Measurements from ENCODE around the gene CDC16.

CDC16 gene

DNA sequence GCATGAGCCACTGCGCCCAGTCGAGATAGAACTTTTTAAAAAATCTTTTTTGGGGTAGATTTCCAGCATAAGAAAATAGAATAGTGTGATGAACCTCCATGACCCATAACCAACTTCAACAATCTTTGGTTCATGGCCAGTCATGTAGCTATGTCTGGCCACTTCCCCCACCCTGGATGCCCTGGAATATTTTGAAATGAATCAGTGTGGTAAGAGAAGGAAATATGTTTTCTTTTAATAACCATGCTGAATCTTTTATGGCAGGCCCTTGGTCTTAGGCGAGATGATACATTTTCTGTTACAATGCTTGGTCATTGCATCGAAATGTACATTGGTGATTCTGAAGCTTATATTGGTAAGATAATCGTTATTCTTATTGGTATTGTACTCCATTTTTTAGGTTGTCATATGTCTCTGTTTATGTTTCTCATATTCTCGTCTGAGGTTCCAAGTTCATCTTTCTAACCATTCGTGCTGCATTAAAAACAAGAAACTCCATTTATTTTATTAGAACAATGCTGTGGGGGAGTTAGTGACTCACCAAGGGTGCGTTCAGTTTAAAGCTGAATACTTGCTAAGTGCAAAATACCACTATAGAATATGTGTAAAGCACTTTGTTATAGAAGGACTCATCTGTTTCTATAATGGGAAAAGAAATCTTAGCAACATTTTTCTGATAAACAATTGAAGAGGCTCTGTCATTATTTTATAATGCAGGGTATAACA is 30.4 kb downstream of the CDC16 start:
- DNase-seq, result no peak

DNA sequence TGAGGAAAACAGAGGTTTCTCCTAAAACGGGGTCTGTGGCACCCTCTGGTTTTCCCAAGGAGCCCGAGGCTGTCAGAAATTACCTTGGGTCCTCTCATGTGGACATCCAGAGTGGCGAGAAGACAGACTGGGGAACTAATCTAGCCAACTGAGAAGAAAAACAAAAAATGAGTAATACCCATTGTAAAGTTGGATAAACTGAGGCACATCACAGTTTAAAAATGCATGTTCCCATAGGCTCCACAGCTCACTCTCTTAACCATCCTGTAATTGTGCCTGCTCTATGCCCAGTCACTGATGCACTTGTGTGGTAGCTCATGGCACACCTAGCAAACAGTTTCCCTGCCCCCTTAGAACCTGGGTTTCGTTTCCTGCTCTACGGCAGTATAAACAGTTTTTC is 31.5 kb downstream of the CDC16 start:
- no peak for DNase-seq

DNA sequence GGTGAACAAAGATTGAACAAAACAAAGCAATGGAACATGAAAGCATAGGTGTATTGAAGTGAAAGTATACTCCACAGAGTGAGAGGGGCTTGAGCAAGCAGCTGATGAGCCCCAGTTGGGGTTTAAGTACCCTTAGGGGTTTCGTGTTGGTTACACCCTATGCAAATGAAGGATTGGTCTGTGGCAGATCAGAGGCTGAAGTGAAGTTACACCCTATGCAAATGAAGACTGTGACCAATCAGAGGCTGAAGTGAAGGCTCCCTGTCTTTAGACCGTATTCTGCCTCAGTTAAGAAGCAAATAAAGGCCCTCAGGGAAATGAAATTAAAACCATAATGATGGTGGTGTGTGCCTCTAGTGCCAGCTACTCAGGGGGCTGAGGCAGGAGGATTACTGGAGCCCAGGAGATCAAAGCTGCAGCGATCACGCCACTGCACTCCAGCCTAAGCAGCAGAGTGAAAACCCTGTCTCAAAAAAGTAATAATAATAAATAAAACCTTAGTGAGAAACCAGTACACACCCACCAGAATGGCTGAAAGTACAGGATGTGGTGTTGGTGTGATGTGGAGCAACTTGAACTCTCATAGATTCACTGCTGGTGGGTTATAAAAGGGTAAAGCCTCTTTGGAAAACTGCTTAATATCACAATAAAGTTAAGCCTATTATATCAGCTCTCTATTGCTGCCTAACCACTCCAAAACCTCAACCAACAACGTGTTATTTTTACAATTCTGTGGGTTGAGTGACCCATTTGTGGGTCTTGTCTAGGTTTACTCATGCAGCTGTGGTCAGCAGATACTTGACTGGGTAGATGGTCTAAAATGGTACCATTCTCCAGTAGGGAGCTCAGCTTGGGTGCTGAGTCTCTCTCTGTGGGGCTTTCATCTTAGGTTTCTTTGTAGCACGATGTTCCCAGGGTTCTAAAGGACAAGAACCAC is 33.9 kb downstream of the CDC16 start:
- no peak for DNase-seq

DNA sequence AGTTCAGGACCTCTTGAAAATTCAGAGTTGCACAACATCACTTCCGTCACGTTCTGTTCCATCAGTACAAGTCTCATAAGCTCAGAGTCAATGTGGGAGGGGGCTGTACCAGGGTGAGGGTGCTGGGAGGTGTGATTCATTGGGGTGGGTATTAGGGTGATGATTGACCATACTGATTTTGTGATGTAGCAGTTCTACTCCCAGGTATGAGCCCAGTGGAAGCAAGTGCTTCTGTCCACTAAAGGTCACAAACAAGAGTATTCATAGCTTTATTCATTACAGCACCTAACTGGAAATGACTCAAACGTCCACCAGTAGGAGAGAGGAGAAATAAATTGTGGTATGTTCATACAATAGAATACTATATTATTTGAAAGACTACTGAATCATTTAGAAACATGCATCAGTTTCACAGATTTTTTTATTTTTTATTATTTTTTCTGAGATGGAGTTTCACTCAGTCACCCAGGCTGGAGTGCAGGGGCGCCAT is 34.6 kb downstream of the CDC16 start:
- no peak for DNase-seq

DNA sequence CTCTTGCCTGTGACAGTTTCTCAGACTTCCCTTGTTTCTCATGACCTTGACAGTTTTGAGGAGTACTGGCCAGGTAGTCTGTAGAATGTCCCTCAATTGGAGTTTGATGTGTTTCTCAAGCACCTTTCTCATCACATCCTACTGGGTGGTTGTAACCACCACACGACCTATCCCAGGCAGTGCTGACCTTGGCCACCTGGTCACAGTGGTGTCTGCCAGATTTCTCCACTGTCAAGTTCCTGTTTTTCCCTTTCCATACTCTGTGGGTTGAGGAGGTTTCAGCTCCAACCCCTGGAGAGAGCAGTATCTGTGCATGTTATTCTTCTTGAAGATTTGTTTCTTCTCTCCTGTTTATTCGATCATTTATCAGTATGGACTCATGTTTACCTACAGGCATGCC is 38.3 kb downstream of the CDC16 start:
- no peak for DNase-seq

DNA sequence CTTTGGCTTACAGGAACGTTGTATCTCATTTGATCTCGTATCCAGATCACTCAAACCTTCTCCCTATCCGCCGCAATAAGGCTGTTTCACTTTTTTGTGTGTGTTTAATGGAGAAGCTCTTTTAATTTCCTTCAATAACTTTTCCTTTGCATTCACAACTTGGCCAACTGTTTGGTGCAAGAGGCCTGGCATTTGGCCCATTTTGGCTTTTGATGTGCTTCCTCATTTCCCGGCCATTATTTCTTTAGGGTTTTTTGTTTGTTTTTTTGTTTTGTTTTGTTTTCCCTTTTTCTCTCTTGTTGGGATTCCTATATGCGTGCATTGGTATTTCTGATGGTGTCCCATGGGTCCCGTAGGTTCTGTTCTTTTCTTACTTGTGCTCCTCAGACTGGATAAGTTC is 40.6 kb downstream of the CDC16 start:
- no peak for DNase-seq

DNA sequence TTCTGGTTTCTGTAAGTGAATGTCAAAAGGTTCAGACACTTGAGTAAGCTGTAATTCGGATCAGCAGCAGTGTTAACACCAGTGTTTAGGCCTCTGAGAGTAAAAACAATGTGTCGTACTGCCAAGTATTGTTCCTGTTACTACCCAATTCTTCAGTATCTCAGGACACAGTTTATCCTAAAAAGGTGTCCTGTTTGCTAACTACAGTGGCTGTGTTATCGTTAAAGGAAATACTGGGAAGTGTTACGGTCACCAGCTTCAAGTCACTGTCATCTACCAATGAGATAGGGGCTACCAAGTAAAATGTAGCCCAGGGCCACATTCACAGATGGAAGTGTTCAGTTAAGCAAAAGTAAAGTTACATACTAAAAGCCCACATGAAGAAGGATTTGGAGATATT is 44.4 kb downstream of the CDC16 start:
- DNase-seq, result no peak

DNA sequence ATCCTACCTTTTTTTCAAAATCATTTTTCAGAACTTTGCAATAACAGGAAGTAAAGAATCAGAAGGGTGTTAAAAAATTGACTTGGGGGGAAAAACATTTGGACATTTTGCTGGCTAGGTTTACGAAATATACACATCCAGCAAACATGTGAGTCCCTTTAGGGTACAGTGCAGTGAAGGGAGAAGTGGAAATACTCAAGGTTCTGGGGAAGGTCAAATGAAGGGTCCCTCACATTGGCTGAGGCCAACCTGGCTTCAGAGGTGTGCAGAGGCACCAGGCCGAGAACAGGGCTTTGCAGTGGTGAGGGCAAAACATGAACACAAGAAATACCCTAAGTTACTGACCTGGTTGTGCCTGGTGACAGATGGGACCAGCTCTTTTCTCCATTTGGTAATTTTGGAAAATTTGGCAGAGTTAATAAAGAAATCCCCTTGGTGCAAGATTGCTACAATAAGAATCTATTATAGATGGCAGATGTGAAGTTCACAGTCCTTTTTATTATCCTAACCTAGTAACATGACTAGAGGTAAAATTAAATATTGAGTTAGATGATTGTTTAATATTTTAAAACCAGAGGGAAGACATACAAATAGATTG is 45.2 kb downstream of the CDC16 start:
- DNase-seq, result no peak

DNA sequence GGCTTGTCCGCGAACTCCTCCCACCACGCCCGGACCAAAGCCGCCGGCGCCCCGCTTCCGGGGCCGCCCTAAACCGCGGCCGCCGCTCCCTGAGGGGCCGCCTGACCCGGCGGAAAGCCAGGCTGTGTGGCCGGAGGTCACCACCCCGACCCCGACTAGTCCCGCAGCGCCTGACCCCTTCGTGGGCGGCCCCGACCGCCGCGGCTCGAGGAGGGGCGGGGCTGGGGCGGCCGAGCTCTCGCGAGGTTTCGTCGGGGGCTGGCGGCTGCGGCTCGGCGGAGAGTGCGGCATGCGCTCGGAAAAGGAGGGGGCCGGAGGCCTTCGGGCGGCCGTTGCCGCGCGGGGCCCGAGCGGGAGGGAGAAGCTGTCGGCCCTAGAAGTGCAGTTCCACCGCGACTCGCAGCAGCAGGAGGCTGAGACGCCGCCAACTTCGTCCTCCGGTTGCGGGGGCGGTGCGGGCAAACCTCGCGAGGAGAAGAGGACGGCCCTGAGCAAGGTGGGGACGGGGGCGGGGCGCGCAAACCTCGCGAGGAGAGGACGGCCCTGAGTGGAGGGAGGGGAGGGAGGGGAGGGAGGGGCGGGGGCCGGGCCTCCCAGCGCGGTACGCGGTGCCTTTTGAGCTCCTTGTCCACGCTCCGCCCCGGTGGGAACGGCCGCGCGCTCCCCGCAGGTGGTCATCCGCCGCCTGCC is 46.8 kb downstream of the CDC16 start, which contains the start of gene UPF3A:
Gene UPF3A, plus strand, starts transcription at position 251 of the 690 bp plus-strand sequence. Its CDS starts 39 bp downstream, at position 290.
- DNase-seq, result peak in 1 of 2 experiments; percentile 51

DNA sequence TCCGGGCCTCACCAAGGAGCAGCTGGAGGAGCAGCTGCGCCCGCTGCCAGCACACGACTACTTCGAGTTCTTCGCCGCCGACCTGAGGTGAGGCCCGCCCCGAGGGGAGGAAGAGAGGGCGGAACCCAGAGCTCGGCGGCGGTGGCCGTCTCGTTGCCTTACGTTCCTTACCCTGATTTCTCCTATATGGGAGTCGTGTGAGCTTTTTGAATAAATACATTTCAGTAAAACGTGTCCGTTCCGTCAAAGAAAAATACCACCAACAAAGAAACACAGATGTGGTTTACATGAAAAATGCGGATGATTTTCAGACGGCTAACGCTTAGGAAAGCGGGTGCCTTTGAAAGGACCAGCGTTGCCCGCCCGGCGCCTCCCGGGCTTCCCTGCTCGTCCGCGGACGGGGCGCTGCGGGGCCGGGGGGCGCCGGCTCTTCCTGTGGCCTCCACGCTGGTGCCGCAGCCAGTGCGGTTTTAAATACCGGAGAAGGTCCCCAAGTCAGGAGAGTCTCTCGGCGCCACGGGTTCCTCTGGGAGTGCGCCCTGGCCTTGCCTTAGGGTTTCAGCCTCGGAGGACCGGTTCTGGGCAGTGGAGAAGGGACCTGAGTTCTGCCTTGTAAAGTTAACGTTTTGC is 47.5 kb downstream of the CDC16 start:
- no peak for DNase-seq

DNA sequence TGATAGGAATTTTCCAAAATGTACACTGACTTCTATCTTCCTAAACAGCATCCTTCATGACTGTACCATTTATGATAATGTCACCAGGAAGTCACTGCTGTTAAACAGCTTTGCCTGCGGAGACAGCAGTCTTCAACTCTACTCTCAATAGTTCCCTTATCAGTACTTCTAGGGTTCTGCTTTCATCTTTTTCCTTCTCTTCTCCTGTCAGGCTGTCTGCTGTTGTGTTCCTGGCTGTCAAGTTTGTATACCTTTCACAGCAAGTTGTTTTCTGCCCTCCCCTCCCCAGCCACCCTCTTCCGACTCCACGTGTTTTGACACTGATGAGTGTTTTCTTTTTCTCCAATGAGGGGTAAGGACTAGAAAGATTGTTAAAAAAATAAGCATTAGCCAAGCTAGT is 48.9 kb downstream of the CDC16 start:
- no peak for DNase-seq

DNA sequence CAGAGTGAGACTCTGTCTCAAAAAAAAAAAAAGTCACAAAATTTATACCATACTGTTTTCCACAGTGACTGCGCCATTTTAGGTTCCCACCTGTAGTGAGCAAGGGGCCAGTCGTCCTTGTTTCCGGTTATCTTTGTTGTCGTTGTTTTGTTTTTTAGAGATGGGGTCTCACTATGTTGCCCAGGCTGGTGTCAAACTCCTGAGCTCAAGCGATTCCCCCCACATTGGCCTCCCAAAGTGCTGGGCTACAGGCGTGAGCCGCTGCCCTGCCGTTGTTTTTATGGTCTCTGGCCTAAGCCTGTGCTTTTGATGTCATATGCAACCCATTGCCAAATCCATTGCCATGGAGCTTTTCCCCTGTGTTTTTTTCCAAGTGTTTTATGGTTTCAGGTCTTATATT is 50.0 kb downstream of the CDC16 start:
- DNase-seq, result no peak

DNA sequence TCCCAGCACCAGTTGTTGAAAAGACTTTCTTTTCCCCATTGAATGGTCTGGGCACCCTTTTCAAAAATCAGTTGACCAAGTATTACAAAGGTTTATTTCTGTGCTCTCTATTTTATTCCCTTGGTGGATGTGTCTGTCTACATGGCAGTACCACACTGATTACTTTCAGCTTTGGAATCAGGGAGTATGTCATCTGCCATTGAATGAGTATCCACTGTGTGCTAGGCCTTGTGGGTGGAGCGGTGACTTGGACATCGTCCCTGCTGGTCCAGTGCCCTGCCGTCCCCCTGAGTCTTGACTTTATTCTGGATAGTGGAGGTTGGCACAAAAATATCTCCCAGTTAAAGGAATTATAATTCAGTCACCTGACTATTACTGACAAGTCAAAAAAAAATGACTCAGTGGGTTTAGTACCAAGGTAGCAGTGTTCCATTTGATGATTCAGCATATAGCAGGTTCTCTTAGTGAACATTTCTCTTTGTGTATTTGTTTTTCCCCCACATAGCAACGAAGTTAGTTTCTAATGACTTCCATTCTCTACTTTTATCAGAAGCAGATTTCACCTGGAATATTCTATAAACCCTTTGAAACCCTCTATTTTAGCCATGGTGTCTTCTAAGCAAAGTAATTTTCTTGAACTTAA is 50.6 kb downstream of the CDC16 start:
- DNase-seq, result no peak

DNA sequence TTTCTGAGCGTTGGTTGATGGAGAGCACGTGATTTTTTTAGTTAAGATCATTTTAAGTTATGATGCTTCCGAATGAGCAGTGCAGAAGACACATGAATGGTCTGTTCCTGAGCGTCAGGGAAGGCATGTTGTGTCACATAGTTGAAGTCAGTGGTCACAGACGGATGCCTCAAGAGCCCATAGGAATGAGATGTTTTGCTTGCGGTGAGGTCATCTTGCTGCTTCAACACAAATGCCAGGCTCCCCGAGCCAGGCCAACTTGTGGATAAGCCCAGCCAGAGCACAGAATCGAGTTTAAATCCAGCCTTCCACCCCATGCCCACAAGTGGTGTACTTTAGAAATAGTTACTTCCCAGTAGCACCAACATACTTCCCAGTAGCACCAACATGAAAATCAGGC is 52.1 kb downstream of the CDC16 start:
- no peak for DNase-seq

DNA sequence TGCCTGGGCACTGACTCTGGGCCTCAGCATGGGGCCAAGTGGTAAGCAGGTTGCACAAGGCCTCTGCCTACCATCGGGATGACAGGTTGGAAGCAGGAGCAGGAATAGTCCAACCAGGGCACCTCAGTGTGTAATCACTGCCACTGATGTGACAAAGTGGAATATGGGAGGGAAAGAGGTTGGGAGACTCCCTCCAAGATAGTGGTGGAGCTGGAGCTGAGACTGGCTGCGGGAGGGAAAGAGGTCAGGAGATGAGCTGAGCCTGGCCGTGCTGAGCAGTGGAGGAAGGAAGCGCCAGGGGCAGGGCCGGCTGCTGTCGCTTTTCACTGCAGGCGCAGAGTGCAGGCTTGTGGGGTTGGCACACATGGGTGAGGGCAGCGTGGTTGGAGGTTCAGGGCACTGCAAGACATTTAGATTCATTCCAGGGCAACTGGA is 53.5 kb downstream of the CDC16 start:
- no peak for DNase-seq

DNA sequence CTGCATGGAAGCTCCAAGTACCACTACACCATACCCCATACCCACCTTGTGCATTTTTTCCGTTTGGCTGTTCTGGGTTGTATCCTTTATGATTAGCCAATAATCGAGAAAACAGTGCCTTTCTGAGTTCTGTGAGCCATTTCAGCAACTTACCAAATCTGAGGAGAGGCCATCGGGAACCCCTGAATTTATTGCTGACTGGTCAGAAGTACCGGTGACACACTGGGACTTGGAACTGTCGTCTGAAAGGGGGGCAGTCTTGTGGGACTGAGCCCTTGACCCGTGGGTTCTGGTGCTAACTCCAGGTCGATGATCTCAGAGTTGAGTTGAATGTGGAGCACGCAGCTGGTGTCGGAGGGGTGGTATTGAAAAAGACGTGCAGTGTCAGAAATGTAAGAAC is 61.8 kb downstream of the CDC16 start:
- no peak for DNase-seq

DNA sequence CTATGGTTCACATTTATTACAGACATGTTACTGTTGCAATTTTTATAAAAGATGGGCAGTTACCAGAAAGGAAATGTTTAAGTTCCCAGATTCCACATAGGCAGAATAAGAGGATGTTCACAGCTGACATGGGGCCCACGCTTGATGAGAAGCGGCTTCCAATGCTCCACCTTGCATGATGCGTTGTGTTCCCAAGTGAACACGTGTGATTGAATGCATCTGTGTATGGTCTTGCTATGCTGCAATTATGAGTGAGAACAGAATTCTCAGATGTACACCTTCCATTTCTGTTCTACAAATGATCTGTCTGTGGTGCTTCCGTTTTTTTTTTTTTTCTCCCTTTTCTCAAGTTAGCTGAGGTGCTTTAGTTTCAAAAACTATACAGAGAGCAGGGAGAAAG is 62.2 kb downstream of the CDC16 start:
- no peak for DNase-seq

DNA sequence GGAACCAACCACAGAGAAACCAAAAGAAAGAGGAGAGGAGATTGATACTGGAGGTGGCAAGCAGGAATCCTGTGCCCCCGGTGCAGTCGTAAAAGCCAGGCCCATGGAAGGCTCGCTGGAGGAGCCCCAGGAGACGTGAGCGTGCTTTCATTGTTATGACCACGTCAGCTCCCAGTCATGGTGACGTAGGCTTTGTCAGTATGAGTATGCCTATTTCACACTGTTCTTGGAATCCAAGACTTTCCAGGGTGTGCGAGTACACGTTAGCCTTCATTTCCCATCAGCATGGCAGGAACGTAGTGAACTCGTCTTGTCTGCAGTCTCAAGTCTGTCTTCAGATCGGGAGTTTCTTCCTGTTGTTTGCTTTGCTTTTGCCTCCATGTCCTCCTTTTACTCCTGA is 64.2 kb downstream of the CDC16 start:
- DNase-seq, result no peak

DNA sequence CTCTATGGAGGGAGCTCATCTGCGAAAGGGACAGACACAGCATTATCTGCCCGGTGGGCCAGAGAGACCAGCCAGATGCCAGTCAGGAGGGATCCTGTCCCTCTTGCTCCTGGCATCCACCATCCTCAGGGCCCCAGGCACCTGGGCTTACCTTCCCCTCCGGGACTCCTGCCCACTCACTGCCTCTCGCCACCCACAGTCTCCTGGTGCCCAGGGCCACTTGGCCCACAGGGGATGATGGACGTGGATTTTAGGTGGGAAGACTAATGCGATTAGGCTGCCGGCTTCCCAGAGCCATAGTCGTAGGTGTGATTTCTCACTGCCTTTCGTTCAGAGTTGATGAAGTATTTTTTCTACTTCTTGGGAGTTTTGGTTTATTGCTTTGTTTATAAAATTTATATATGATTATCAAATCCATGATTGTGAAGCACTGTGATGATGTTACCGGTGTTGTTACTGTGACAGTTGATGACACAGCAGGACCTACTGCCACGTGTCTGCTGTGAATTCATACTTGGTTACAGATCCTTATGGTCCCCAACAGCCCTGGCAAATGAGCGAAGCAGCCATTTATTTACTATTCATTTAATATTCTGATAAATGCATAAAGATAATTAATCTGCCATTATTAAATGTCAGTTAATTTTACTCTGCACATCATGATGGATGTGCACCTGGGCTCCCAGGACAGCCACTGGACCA is 65.1 kb downstream of the CDC16 start:
- DNase-seq, result no peak

DNA sequence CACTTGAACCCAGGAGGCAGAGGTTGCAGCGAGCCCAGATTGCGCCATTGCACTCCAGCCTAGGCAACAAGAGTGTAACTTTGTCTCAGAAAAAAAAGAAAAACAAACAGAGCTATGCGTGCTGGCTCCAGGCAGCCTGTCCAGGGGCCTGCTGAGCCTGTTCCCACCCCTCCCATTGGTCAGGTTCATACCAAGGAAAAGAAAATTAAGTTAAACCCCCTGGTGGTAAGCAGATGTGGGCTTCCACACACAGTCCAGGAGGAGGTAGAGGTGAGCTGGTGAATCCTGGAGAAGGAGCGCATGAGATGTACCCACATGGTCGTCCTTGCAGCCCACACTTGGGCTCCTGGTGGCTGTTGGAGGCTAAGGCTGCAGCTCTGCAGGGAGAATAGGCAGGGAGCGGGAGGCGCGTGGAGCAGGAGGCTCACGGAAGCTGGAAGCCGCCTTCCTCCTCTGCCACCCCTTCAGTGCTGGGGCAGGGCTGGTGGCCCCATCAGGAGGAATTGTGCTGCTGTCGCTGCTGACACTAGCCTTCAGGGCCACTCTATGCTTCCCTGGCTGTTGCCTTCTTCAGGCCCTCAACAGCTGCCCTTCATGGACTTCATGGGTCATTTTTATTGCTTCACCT is 69.1 kb downstream of the CDC16 start:
- no peak for DNase-seq
